ENCODE results near the gene DPYD.
"Not testable (repeated sequence)": the region's sequence is repeated elsewhere in the genome, so short reads cannot be mapped to it uniquely, and the experiment has no call there.

GRCh38 chr1:97349794-97350193 is 571.0 kb downstream of the DPYD start:
- not testable (repeated sequence) for TF ChIP-seq EZH2 (IDR thresholded peaks at IDR 0.05; ENCODE audit: low read length, unreplicated experiment); CTCF (conservative IDR thresholded peaks at IDR 0.05; ENCODE audit: low read depth, low read length); EZH2phosphoT487 (IDR thresholded peaks at IDR 0.05; ENCODE audit: borderline replicate concordance, low read length)

Measured in PC-3 (cell line).